Globus pallidus (tissue), 1 donor: ENCODE results near the gene SNX33.
"Not testable (repeated sequence)": the region's sequence is repeated elsewhere in the genome, so short reads cannot be mapped to it uniquely, and the experiment has no call there.

ENCODE experiments used
- DNase-seq: peaks from one replicate; pipeline ENCODE4 v3.0.0-alpha.2; 2015; ENCODE audit warnings: low spot score

SNX33 gene, protein sequence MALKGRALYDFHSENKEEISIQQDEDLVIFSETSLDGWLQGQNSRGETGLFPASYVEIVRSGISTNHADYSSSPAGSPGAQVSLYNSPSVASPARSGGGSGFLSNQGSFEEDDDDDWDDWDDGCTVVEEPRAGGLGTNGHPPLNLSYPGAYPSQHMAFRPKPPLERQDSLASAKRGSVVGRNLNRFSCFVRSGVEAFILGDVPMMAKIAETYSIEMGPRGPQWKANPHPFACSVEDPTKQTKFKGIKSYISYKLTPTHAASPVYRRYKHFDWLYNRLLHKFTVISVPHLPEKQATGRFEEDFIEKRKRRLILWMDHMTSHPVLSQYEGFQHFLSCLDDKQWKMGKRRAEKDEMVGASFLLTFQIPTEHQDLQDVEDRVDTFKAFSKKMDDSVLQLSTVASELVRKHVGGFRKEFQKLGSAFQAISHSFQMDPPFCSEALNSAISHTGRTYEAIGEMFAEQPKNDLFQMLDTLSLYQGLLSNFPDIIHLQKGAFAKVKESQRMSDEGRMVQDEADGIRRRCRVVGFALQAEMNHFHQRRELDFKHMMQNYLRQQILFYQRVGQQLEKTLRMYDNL

DNA sequence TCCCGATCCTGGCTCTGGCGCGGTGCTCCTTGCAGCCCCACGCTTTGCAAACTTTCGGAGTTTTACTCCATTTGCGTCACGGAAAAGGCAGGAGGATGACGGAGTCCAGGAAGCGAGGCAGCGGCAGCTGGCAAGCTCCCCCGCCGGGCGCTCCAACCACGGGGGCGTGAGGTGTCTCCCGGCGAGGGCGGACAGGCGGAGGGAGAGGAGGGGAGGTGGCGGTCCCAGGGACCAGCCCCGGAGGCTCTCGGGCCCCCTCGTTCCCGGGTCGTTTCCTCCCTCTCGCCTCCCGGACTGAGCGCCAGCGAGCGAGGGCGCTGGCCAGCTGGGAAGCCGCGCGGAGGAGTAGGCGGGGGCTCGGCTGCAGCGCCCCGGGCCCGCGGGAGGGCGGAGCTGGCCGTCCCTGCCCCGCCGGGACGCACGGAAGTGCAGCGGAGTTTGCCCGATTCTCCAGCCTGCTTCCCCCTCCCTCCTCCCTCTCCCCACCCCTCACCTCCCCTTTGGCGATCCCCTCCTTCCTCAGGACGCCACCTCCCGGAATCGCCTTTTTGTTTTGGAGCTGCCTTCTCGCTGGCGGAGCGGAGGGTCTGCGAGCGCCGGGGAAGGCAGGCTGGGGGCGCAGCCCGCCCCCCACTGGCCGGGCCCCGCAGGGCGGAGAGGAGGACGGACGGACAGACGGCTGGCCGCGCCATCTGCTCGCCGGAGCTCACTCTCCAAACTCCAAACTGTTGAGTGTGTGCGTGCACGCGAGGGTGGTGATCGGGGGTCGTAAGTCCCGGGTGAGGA lies at the start of gene SNX33:
SNX33 (plus strand) TSS at position 543 of the 786 bp plus-strand sequence. CDS start 1,191 bp downstream, outside the sequence.
- DNase-seq, result peak; percentile 54

DNA sequence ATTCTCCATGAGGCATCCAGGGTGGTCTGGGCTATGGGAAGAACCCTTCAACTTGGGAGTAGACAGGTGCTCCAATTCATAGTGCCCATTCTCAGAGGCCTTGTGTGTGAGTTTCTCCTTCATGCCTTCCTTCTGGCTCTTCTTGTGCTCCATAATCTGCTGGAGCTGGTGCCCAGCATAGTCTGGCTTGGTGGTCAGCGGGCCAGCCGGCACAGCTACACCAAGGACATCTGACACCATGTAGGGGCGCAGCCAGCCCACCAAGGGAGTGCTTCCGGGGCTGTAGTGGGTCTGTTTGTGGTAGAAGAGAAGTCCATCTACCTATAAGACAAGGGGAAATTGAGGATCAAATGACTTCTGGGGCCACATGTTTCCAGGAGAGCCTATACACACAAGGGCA lies 49.4 kb upstream of the SNX33 start:
- no peak for DNase-seq

DNA sequence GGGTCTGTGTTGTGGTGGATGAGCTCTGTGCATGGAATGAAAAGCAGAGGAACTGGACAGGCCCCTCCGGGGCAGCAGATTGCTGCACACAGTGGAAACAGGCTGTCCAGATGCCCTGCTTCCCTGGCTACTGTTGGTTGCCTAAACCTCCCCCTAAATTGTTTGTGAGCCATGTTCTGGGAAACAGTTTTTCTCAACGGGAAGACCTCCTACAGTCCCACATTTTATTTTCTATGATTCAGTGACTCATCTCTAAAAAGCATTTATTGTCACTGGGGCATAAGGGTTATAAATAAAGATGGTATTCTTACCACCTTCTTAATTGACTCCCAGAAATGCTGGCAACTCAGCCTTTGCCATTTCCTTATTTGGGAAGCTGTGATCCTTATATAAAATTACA lies 48.3 kb upstream of the SNX33 start:
- DNase-seq, result no peak

DNA sequence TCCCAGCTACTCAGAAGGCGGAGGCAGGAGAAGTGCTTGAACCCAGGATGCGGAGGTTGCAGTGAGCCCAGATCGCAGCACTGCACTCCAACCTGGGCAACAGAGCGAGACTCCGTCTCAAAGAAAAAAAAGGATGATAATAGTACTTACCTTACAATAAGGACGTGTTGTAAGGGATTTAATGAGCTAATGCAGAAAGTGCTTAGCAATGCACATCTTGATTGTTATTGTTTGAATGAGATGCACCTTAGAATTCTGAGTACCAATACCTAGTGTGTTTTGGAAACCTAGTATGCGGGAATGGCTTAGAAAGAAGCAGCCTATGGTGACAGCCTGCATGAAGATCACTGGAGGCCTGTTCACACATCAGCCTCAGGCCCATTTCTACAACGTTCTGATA lies 41.7 kb upstream of the SNX33 start:
- no peak for DNase-seq

DNA sequence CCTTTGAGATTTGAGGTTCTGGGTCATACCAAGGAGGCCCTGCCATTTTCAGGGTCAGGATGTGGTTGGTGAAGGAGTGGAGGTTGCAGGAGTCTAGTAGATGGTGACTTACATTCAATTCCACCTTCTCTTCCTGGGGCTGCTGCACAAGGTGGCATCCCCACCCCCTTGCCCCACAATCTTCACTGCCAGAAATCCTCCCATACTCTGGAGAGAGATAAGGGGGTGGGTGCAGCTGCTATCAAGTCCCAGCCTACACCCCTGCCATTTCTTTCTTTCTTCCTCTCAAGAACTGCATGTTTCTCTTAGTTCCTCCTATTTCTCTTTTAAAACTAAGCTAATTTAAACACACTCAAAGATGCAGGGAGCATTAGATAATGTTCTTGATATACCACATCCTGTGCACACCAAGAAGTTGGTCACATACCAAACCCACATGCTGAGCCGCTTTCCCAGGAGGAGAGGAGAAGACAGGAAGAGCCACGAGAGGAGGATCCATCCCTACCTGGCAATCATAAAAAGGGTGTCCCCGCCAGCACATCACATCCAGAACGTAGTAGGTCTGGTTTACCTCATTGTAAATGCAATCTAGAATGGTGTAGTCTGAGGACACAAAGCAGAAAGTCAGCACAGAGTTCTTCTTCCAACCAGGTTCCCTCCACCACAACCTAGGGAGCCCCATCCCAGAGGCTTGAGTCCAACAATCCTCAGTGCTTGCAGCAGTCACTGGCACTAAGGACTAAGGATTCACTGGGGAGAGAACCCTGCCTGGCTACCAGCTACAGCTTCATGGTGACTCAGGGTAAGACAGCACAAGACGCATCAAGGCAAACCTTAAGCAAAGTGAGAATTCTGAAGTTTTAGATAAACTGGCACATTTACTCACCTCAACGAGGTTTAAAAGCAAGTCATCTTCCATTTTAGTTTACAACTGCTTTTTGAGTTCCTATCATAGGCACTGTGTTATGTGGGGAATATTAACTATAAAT lies 40.7 kb upstream of the SNX33 start:
- DNase-seq, result no peak

DNA sequence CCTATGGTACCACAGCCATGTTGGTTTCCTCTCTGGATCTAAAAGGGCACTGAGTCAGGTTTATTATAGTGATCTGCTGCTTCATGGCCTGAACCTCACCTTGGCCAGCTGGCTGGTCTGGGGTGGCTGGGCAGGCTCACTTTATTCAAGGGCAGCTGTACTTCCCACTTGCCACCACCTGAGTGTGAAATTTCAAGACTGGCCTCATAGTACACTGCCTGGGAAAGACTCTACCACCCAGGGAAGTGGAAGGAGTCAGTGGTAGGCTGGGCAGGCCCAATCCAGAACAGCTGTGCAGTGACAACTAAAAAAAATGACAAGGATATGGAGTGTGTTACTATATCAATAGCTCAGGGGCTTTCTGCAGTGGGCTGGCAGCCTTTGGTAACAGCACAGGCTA lies 30.9 kb upstream of the SNX33 start:
- no peak for DNase-seq

DNA sequence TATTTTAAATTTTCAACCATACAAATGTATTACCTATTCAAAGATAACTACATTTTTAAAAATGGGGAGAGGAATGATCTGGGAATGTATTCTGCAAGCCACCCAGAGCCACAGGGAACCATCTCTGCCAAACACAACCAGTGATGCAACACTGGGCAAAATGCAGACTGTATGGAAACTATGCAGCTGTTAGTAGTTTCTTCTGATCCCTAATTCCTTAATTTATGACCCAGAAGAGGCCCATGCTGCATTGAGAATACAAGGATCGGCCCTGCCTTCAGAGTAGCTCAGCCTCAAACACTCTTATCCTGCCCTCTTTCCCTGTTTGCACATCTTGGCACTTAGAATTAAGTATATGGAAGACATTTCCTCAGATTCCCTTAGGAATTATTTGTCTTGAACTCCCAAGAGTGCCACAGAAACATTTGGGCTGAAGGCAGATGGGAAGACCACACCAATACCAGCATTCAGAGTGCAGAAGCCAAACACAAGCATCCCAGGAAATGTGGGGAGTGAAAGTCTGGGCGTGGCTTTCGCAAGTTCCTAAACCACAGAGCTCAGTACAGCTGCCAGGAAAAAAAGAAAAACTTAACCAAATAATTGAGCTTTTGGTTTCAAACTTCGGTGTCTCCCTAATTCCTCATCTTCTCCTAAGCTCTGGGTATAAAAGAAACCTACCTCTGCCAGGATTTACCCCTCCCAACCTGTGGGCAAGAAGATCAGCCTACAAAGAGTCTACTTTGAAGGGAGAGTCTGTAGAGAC lies 27.5 kb upstream of the SNX33 start:
- no peak for DNase-seq

DNA sequence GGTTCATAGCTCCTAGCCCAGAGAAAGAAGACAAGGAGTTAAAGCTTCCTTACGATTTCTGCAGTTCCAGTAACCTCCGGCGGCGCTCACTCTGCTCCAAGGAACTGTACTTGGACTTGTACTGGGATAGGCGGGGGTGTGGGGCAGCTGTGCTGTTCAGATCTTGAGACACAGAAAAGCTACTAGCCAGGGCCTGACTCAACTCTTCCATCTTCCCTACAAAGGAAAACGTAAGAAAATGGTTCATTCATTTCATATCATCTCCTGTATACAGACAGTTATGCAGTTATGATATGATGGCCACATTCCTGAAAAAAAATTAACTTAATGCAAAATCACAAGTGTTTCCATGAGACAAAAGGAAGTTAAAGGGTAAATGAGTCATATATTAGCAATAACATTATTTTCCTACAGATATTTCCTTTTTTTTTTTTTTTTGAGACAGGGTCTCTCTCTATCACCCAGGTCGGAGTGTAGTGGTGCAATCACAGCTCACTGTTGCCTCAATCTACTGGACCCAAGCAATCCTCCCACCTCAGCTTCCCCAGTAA lies 26.8 kb upstream of the SNX33 start:
- DNase-seq, result no peak

DNA sequence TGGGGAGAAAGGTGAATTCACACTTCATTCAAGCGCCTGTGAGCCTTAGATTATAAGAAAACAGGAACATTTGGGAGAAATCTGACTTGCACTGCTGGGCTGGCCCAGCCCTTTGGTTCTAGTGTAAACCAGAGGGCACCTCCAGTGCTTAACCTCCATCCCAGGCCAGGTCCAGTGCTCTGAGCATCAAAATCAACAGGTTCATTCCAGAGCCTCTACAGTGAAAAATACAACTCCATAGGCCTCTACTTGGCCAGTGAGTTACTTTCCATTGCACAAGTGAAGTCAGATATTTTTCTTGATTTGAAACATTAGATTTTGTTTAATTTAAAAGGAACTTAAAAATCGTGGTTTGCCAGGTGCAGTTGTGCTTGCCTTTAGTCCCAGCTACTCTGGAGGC lies 25.2 kb upstream of the SNX33 start:
- DNase-seq, result no peak

DNA sequence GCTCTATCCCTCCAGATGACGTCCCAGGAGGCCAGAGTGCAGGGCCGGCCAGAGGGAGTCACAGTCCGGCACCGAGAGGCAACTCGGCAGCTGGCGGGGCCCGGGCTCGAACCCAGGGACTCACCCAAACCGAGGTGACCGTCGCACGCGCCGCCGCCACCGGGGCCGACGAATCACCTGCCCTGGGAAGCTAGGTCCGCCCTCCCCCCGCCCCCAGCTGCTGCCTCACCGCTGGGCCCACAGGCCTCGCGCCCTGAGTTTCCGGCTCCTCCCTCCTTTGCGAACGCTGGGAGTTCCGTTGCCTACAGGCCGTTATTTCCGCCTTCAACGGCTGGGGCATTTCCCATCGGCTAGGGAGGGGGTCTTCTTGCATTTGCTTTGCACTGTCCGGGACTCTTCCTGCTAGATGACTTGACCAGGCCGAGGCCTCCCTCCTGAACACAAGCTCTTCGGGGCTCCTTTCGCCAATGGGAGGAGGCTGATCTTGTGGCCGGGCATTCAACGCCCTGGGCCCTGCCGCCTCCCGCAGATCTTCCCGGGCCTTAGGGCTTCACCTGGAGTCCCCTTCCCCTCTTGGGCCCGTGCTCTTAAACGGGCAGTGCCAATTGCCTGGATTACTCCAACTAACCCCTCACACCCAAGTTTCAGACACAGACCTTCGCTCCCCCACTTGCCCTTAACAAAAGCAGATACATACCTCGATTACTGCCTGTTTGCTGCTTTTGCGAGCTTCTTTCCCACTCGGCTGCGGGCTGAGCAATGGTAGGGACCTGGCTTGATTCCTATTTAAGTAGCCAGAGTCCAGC lies 22.0 kb upstream of the SNX33 start, which contains the start of gene SNUPN:
SNUPN (minus strand) TSS at position 184 of the 806 bp plus-strand sequence. CDS start 4,674 bp downstream, outside the sequence.
- DNase-seq, result peak; percentile 93

DNA sequence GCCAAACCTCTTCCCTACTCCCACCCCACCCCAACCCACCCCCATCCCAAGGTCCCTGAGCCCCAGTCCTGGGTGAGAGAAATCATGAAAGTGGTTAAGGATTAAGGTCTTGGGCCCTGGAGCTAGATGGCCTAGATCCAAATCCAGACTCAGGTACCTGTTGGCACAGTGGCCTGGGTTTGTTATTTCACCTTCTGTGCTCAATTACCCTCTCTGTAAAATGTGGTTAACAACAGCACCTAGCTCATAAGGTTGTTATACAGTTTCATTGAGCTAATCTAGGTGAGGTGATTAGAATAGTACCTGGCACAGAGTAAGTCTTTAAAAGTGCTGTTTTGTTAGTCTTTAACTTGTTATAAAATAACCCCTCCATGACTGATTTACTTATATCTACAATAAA lies 15.8 kb upstream of the SNX33 start:
- no peak for DNase-seq

DNA sequence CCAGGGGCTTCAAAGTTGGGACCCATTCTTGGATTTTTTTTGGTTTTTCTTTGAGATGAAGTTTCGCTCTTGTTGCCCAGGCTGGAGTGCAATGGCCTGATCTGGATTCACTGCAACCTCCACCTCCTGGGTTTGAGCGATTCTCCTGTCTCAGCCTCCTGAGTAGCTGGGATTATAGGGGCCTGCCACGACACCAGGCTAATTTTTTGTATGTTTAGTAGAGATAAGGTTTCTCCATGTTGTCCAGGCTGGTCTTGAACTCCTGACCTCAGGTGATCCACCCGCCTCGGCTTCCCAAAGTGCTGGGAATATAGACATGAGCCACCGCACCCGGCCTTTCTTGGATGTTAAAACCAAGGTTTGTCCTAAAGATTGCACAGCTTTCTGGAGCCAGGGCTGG lies 13.8 kb upstream of the SNX33 start:
- DNase-seq, result not testable (repeated sequence)

DNA sequence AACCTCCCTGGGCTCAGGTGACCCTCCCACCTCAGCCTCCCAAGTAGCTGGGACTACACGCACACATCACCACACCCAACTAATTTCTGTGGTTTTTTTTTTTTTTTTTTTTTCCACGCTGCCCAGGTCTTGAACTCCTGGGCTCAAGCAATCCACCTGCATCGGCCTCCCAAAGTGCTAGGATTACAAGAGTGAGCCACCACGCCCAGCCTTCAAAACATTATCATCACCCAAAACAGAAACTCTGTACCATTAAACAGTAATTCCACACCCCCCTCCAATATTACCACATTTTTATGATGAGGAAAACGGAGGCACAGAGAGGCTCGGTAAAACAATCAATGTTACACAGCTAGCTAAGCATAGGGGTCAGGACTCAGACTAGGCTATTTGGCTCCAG lies 11.7 kb upstream of the SNX33 start:
- no peak for DNase-seq

DNA sequence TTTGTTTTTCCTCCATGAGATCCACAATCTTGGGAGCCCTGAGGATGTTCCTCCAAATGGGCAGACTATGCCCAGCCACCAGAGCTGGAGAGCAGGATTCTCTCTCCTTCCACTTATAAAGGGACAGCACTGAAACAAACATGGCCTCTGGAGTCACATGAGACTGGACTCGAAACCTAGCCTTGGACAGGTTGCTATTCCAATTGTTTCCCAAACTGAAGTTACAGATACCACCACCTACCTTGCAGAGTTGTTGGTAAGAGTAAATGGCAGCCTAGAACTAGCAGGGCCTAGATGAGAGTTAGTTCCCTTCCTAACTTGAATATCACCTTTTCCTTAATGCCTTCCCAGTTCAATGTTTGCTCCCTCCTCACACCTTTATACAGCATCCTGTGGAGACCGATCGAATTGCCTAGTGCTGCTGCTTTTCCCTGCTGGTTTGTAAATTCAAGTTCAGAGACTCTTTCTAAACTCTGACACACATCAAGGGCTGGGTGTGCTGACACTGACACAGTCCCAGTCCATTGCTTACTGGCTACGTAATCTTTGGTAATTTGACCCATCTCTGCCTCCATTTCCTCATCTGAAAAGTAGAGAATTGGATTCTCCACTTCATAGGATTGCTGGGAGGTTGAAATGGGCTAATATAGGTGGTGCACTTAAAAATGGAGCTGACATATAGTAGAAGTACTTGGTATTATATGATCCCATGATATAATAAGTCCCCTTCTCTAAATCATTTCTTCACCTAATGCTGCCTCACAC lies 10.3 kb upstream of the SNX33 start:
- no peak for DNase-seq

DNA sequence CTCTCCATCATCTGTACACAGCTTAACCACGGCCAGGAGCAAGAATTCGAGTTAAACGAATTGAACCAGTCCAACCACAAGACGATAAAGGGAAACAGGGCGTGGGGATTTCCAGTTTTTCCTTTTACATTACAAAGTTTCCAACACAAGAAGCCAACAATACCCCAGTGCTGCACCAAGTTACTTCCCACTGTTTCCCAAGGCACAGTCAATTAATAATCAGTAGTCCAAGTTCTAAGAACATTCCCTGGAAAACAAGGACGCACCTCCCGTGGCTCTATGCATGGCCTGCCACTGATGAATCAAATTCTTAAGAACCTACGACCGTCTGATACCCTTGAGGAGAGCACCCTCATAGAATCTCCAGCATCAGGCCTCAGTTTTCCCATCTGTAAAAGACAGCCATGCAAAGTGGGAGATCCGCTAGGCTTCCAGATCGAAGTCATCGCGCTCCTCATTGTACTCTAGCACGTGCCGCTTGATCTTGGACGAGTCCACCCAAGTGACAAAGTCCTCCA lies 8.5 kb upstream of the SNX33 start:
- DNase-seq, result no peak

DNA sequence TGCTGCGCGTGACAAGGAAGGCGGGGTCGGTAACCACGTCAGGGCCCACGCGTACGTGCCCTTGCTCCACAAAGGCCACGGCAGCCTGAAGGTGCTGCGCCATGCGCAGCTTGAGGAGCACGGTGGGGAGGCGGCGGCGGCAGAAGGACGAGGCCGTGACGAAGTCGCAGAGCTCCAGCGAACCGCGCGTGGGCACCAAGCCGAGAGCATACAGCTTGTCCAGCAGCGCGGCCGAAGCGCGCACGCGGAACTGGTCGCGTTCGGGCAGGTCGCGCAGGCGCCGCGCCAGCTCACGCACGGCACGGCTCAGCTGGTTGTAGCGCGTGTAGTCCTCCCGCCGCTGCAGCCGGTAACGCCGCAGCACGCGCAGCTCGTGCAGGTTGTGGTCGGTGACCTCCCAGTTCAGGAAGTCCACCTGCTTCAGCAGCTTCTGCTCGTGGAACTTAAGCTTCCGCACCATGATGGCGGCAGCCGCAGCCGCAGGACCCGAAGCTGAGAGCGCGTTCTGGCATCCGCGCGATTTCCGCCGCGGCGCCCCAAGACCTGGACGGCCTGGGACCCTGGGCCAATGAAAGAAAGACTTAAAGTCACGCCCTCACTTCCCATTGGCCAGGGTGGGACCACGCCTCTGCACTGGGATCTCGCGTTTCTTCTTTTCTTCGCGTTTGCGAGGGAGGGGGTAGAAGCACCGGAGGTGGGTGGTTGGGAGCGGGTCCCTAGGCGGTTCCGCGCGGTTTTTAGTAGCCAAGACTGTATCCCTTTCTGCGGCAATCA lies 7.8 kb upstream of the SNX33 start, which contains the start of gene IMP3:
IMP3 (minus strand) TSS at position 516 of the 774 bp plus-strand sequence; CDS start at position 460, 56 bp downstream.
- peak; percentile 98 for DNase-seq

DNA sequence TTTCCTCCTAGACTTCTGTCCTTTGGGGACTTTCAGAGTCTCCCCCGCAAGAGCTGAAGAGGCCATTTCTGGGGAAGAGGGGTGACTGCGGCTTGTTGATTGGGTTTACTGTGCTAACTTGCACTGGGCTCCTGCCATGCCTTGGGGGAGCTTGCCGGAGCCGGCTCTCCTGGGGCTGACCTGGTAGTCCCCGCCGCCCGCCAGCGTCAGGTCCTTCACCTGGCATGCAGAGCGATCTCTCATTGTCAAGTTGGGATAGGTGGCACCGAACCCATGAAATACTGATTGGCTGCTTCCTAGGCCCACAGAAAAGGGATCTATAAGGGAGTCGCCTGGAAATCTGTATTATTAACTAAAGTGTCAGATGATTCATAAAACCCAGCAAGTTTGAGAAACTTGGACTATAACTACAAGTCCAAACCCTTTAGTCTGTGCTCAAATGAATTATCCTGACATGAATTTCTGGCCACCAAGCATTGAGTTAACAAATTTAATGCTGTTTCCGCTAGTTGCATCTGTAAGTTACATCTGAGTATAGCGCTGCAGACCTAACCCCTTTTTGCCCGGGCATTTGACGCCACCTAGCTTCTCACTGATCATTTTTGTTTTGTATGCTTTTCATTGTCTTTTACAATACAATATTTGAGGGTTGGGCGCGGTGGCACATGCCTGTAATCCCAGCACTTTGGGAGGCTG lies 7.1 kb upstream of the SNX33 start:
- no peak for DNase-seq
